A673 (cell line): ENCODE results near the gene RAP1B.

ENCODE experiments used
- CTCF ChIP-seq: fragments of 300-800, 200-600 bp; sonication (generic); conservative IDR thresholded peaks from 2 replicates; pipeline ENCODE4 v1.5.1; 2017; ENCODE audit warnings: low read depth, mild to moderate bottlenecking, antibody characterized with exemption, low read length, moderate library complexity, mixed read lengths
- EZH2 ChIP-seq: fragments of 200-600 bp; sonication (generic); IDR thresholded peaks from 2 replicates; pipeline ENCODE4 v1.6.1; 2017; ENCODE audit warnings: borderline replicate concordance, low read depth, mild to moderate bottlenecking, mixed read lengths, antibody characterized with exemption, low read length; ENCODE audit not compliant: poor library complexity, severe bottlenecking

- TF ChIP-seq CTCF, result no peak
- no peak for TF ChIP-seq EZH2
These were observed 19.4 kb downstream of the RAP1B start for GRCh38 chr12:68630050-68630449.
